Lower leg skin (tissue), 4 donors: ENCODE results near the gene GNAS. TPM values are rescaled to one million over a fixed set of nuclear protein-coding genes. Genes with fewer than 3 reads are reported as not detected.

Experiments
- DNase-seq, 2 donors: peaks; one replicate each; pipeline ENCODE4 v3.0.0-alpha.2; 2019; ENCODE audit warnings: low spot score in 2 of 2
- H3K4me3 ChIP-seq: fragments of 200-600 bp; sonication (generic); 2 replicates; pipeline ENCODE4 v1.5.1; 2017; ENCODE audit warnings: mild to moderate bottlenecking, low read depth; ENCODE audit not compliant: poor library complexity, severe bottlenecking
- CTCF ChIP-seq, 3 donors: fragments of 450-650 bp; IDR thresholded peaks; one replicate each; pipeline ENCODE4 v1.5.1; 2016; ENCODE audit warnings: antibody characterized with exemption in 3 of 3, mild to moderate bottlenecking in 3 of 3, moderate library complexity in 2 of 3
- POLR2A ChIP-seq, 2 donors: fragments of 450-650 bp; IDR thresholded peaks; one replicate each; pipeline ENCODE4 v1.6.1; 2016 to 2017; ENCODE audit warnings: antibody characterized with exemption in 2 of 2, mild to moderate bottlenecking in 1 of 2, moderate library complexity in 1 of 2
- WGBS, 2 donors: methylation state at CpG; one replicate each; pipeline ENCODE4 v1.1.5; 2018; 5-methylcytosine and 5-hydroxymethylcytosine counted together
- intact Hi-C: fragments of 100-400 bp; cut with DNase I; formaldehyde crosslinking; loops from one replicate; pipeline ENCODE4 v1.15.0; 2023; ENCODE audit warnings: low total_unique reads
- total RNA-seq, 4 donors: library from RNA; depleted of rRNA; stranded (reverse); fragments of >200 nt; gene quantifications; one replicate each; pipeline ENCODE4 v1.1.0, GENCODE V29; 2016

GNAS gene
- total RNA-seq, 4 donors from 2014 or later, result 335 to 473 (median 391) TPM

GRCh38 chr20:58870293-58871014 is 17.9 kb downstream of the GNAS start:
- 45 to 50% methylated on average over 7 of the region's 7 CpGs for WGBS, 2 donors
- TF ChIP-seq CTCF (IDR thresholded peaks at IDR 0.05), result peak in 1 of 3 donors; percentile 83
- no peak for TF ChIP-seq POLR2A (IDR thresholded peaks at IDR 0.05)
- H3K4me3 ChIP-seq, result no peak overlapping the region
- intact Hi-C loops, result no loop called here
- peak; percentile 61 to 88 for DNase-seq

- TF ChIP-seq CTCF (IDR thresholded peaks at IDR 0.05) (no peak), POLR2A (IDR thresholded peaks at IDR 0.05) (no peak)
- DNase-seq, result peak in 1 of 2 donors; percentile 68
- intact Hi-C loops, result no loop called here
- no peak overlapping the region for H3K4me3 ChIP-seq
- WGBS, 2 donors, result 78 to 83% methylated on average over 8 of the region's 8 CpGs
These were observed 19.1 kb downstream of the GNAS start for GRCh38 chr20:58871533-58872102.

- intact Hi-C loops, result no loop called here
- DNase-seq, result no peak
- TF ChIP-seq POLR2A (IDR thresholded peaks at IDR 0.05), result no peak
- TF ChIP-seq CTCF (IDR thresholded peaks at IDR 0.05), result no peak
- WGBS, 2 donors, result 94 to 96% methylated on average over 1 of the region's 1 CpG
- H3K4me3 ChIP-seq, result no peak overlapping the region
These were observed 22.0 kb downstream of the GNAS start for GRCh38 chr20:58874469-58874868.

GRCh38 chr20:58875111-58875510 is 22.6 kb downstream of the GNAS start:
- TF ChIP-seq POLR2A (IDR thresholded peaks at IDR 0.05) (no peak), CTCF (IDR thresholded peaks at IDR 0.05) (no peak)
- peak in 1 of 2 donors; percentile 15 for DNase-seq
- 91 to 92% methylated on average over 3 of the region's 3 CpGs for WGBS, 2 donors
- intact Hi-C loops, result no loop called here
- H3K4me3 ChIP-seq, result no peak overlapping the region

GRCh38 chr20:58875541-58876134 is 23.1 kb downstream of the GNAS start:
- peak in 1 of 2 donors; percentile 68 for DNase-seq

More at GRCh38 chr20:58875541-58876134, 23.1 kb downstream of the GNAS start:
- 81 to 89% methylated on average over 12 of the region's 12 CpGs for WGBS, 2 donors
- H3K4me3 ChIP-seq, result no peak overlapping the region
- no peak for TF ChIP-seq POLR2A (IDR thresholded peaks at IDR 0.05)
- TF ChIP-seq CTCF (IDR thresholded peaks at IDR 0.05), result no peak
- intact Hi-C loops, result no loop called here
